B cell (primary cell): ENCODE results near the gene CHD9. TPM values are rescaled to one million over a fixed set of nuclear protein-coding genes. Genes with fewer than 3 reads are reported as not detected.

ENCODE experiments used
- ATAC-seq: fragments of 200-7000 bp; cut with Tn5 transposase; one replicate; pipeline ENCODE4 v1.10.0; 2021; ENCODE audit warnings: low read depth, mild to moderate bottlenecking, moderate number of reproducible peaks, moderate library complexity
- CTCF ChIA-PET: fragments of 350-600 bp; sonication (Branson Sonifier 250); formaldehyde crosslinking; loops from one replicate; lab custom pipeline; 2021; ENCODE audit warnings: antibody characterized with exemption, inconsistent platforms; lab: Charles Lee
- POLR2A ChIA-PET: fragments of 350-600 bp; sonication (Branson Sonifier 250); formaldehyde crosslinking; loops from one replicate; lab custom pipeline; 2021; ENCODE audit warnings: antibody characterized with exemption; lab: Charles Lee
- DNase-seq: peaks from one replicate; pipeline ENCODE4 v3.0.0; 2013
- H2AFZ ChIP-seq: 2 replicates; pipeline ENCODE4 v1.6.1; 2012; ENCODE audit warnings: mild to moderate bottlenecking, low read depth, low read length; ENCODE audit not compliant: insufficient read depth, poor library complexity, severe bottlenecking
- H3K27ac ChIP-seq, 2 donors: 1 replicate in 1 of 2; 2 replicates in 1 of 2; pipeline ENCODE4 v1.5.1; 2012 to 2013; ENCODE audit warnings: low read length in 2 of 2, mild to moderate bottlenecking in 2 of 2, moderate library complexity in 1 of 2
- H3K27me3 ChIP-seq, 4 experiments: fragments of 200-600 bp in 1 of 4; sonication (generic) in 1 of 4; replicated peaks in 1 of 4; 1 replicate in 2 of 4; 2 replicates in 2 of 4; pipeline versions ENCODE4 v1.6.1 to v1.7.0; 2013 to 2016; ENCODE audit warnings: low read length in 3 of 4, mild to moderate bottlenecking in 2 of 4, mixed read lengths in 1 of 4, moderate library complexity in 1 of 4; ENCODE audit not compliant: insufficient read depth in 4 of 4, control insufficient read depth in 3 of 4; ENCODE audit errors: control extremely low read depth in 1 of 4
- H3K36me3 ChIP-seq, 2 experiments: replicated peaks in 1 of 2; 1 replicate in 1 of 2; 2 replicates in 1 of 2; pipeline versions ENCODE4 v1.6.1 to v1.7.1; 2013; ENCODE audit warnings: low read length in 1 of 2; ENCODE audit not compliant: insufficient read depth in 2 of 2, control insufficient read depth in 1 of 2; ENCODE audit errors: control extremely low read depth in 1 of 2, extremely low read depth in 1 of 2
- H3K4me1 ChIP-seq, 2 donors: fragments of 200-600 bp in 1 of 2; sonication (generic) in 1 of 2; 1 replicate in 1 of 2; 2 replicates in 1 of 2; pipeline versions ENCODE4 v1.5.1 to v1.6.1; 2013 to 2017; ENCODE audit warnings: low read length in 2 of 2; ENCODE audit not compliant: control insufficient read depth in 2 of 2, insufficient read depth in 2 of 2
- H3K4me2 ChIP-seq: replicated peaks from 2 replicates; pipeline ENCODE3; 2012; ENCODE audit warnings: mild to moderate bottlenecking, low read depth, low read length; ENCODE audit not compliant: poor library complexity, severe bottlenecking
- H3K4me3 ChIP-seq, 5 experiments: fragments of 200-600 bp in 1 of 5; sonication (generic) in 1 of 5; 1 replicate in 3 of 5; 2 replicates in 2 of 5; pipeline versions ENCODE4 v1.5.1 to v1.7.0; 2011 to 2016; ENCODE audit warnings: low read length in 4 of 5, mild to moderate bottlenecking in 4 of 5, low read depth in 2 of 5, control low read depth in 1 of 5, moderate library complexity in 1 of 5; ENCODE audit not compliant: insufficient read depth in 1 of 5; ENCODE audit errors: control extremely low read depth in 1 of 5, extremely low read depth in 1 of 5
- H3K79me2 ChIP-seq: fragments of 200-600 bp; sonication (generic); one replicate; pipeline ENCODE4 v1.6.0; 2016; ENCODE audit warnings: low read length; ENCODE audit not compliant: control insufficient read depth, insufficient read depth
- H3K9ac ChIP-seq: fragments of 200-600 bp; sonication (generic); 2 replicates; pipeline ENCODE4 v1.6.1; 2017; ENCODE audit warnings: mild to moderate bottlenecking, low read length, moderate library complexity
- H3K9me3 ChIP-seq, 3 donors: one replicate each; pipeline versions ENCODE4 v1.6.1 to v1.7.1; 2013; ENCODE audit warnings: low read length in 2 of 3; ENCODE audit not compliant: control insufficient read depth in 2 of 3, insufficient read depth in 1 of 3; ENCODE audit errors: control extremely low read depth in 1 of 3
- H4K20me1 ChIP-seq: 2 replicates; pipeline ENCODE4 v1.6.0; 2012; ENCODE audit warnings: mild to moderate bottlenecking, low read length; ENCODE audit not compliant: insufficient read depth, control insufficient read depth, poor library complexity, severe bottlenecking
- H3K27ac Mint-ChIP-seq: one replicate; pipeline ENCODE4 v1.8.0; 2021; ENCODE audit warnings: mixed read lengths
- H3K27me3 Mint-ChIP-seq: one replicate; pipeline ENCODE4 v1.8.0; 2021; ENCODE audit warnings: mixed read lengths
- H3K4me1 Mint-ChIP-seq: one replicate; pipeline ENCODE4 v1.8.0; 2021; ENCODE audit warnings: mixed read lengths
- H3K4me3 Mint-ChIP-seq: one replicate; pipeline ENCODE4 v1.8.0; 2021; ENCODE audit warnings: mixed read lengths
- H3K9me3 Mint-ChIP-seq: one replicate; pipeline ENCODE4 v1.8.0; 2022; ENCODE audit warnings: mixed read lengths; ENCODE audit not compliant: insufficient read depth
- CTCF ChIP-seq: fragments of 200-600 bp; IDR thresholded peaks from one replicate; pipeline ENCODE4 v1.8.0; 2022; ENCODE audit warnings: antibody characterized with exemption, mild to moderate bottlenecking
- EZH2 ChIP-seq: IDR thresholded peaks from 2 replicates; pipeline ENCODE4 v1.6.1; 2012; ENCODE audit warnings: borderline replicate concordance, low read depth, mild to moderate bottlenecking, moderate library complexity, low read length; ENCODE audit not compliant: insufficient read depth, poor library complexity, severe bottlenecking
- WGBS: methylation state at CpG from one replicate; pipeline ENCODE4 v1.1.5; 2013; ENCODE audit warnings: missing lambda C conversion rate; ENCODE audit not compliant: insufficient coverage; 5-methylcytosine and 5-hydroxymethylcytosine counted together
- intact Hi-C: fragments of 100-400 bp; cut with micrococcal nuclease; formaldehyde crosslinking; loops from one replicate; pipeline ENCODE4 v1.10.0; 2022
- polyA plus RNA-seq: library from polyadenylated mRNA; depleted of rRNA; stranded (reverse); fragments of >200 nt; gene quantifications from 2 replicates; pipeline ENCODE4 v1.2.3, GENCODE V29; 2012
- total RNA-seq, 2 donors: library from RNA; stranded (reverse); fragments of 120-200 nt in 1 of 2; gene quantifications; 1 replicate in 1 of 2; 2 replicates in 1 of 2; pipeline versions ENCODE4 v1.2.3 to v1.2.4, GENCODE V29; 2013 to 2022

The CHD9 gene
- total and polyA plus RNA-seq, 2 donors (not counting 1 experiment from before 2014, with no cell fraction given) = 12.2 to 102 TPM

GRCh38 chr16:53097190-53097589 lies 42.4 kb downstream of the CHD9 start:
- Mint-ChIP-seq H3K9me3 (no peaks in the 10 kb centered on the region), H3K27ac (peak overlapping the region; percentile 87), H3K27me3 (no peaks in the 10 kb centered on the region), H3K4me3 (peak overlapping the region; percentile 12), H3K4me1 (peaks cover 79% of the 10 kb centered on the region)
- peak overlapping the region; percentile 95 to 97 for H3K27ac ChIP-seq
- no peaks in the 10 kb centered on the region for H3K9me3 ChIP-seq
- no peak overlapping the region for H3K9ac ChIP-seq
- no peak for TF ChIP-seq EZH2
- no peak for TF ChIP-seq CTCF
- ChIA-PET POLR2A (no interaction called here), CTCF (interaction anchor here (2.3 kb wide), 1 partner anchor 42 kb away, joined by 12 read pairs; the partner anchor contains the start of gene CHD9)
- intact Hi-C loops = no loop called here
- no peak overlapping the region for H3K4me3 ChIP-seq
- DNase-seq (no peak), ATAC-seq (no peak)
- H3K79me2 ChIP-seq = peaks cover 63% of the 10 kb centered on the region
- no peaks in the 10 kb centered on the region for H4K20me1 ChIP-seq
- H2AFZ ChIP-seq = no peak overlapping the region
- H3K27me3 ChIP-seq = no peaks in the 10 kb centered on the region
- H3K4me2 ChIP-seq = no peak overlapping the region
- H3K36me3 ChIP-seq = no peaks in the 10 kb centered on the region
- WGBS = 38% methylated on average over 2 of the region's 4 CpGs
- H3K4me1 ChIP-seq = peaks cover 61 to 78% of the 10 kb centered on the region in 2 donors

GRCh38 chr16:53098526-53099317 lies 43.9 kb downstream of the CHD9 start:
- Mint-ChIP-seq H3K27ac (peak overlapping the region; percentile 91), H3K4me3 (peak overlapping the region; percentile 82), H3K9me3 (no peaks in the 10 kb centered on the region), H3K4me1 (peaks cover 73% of the 10 kb centered on the region), H3K27me3 (no peaks in the 10 kb centered on the region)
- ChIA-PET CTCF (interaction anchor here (0.5 to 5.2 kb wide), 14 partner anchors 13 to 122 kb away, joined by 3 to 59 read pairs (median 6); partner anchors contain the start of gene CHD9), POLR2A (interaction anchor here (0.7 to 2.9 kb wide), 8 partner anchors 13 to 44 kb away, joined by 3 to 15 read pairs (median 5); partner anchors contain the start of gene CHD9)
- H2AFZ ChIP-seq = peak overlapping the region; percentile 71
- no peaks in the 10 kb centered on the region for H4K20me1 ChIP-seq
- H3K4me1 ChIP-seq = peaks cover 49 to 68% of the 10 kb centered on the region in 2 donors
- no peaks in the 10 kb centered on the region for H3K9me3 ChIP-seq
- peaks cover 70% of the 10 kb centered on the region for H3K79me2 ChIP-seq
- H3K4me2 ChIP-seq = peak overlapping the region; percentile 88
- TF ChIP-seq EZH2 (no peak), CTCF (no peak)
- 4% methylated on average over 16 of the region's 16 CpGs for WGBS
- H3K27ac ChIP-seq = peak overlapping the region; percentile 95 to 97
- peak; percentile 80 for ATAC-seq
- H3K36me3 ChIP-seq = no peaks in the 10 kb centered on the region
- H3K9ac ChIP-seq = peak overlapping the region; percentile 72
- intact Hi-C loops = loop anchor here (1.0 to 2.0 kb wide), 4 partner anchors 7 to 44 kb away; partner anchors contain the start of gene CHD9
- no peaks in the 10 kb centered on the region for H3K27me3 ChIP-seq
- peak overlapping the region; percentile 39 to 71 (median 65) for H3K4me3 ChIP-seq
- DNase-seq = peak; percentile 85
